Peyer's patch (tissue), 4 donors: ENCODE results near the gene SBF1. TPM values are rescaled to one million over a fixed set of nuclear protein-coding genes. Genes with fewer than 3 reads are reported as not detected.

ENCODE experiments used
- DNase-seq, 3 donors: peaks; one replicate each; pipeline ENCODE4 v3.0.0-alpha.2; 2017 to 2019
- H3K27ac ChIP-seq, 4 donors: fragments of 200-600 bp; sonication (generic); one replicate each; pipeline ENCODE4 v1.5.1; 2016 to 2019
- H3K27me3 ChIP-seq, 2 donors: fragments of 200-600 bp; sonication (generic); one replicate each; pipeline ENCODE4 v1.5.1; 2019
- H3K36me3 ChIP-seq, 3 donors: fragments of 200-600 bp; sonication (generic); one replicate each; pipeline ENCODE4 v1.5.1; 2016 to 2019
- H3K4me1 ChIP-seq, 4 donors: fragments of 200-600 bp; sonication (generic); one replicate each; pipeline ENCODE4 v1.5.1; 2016 to 2019
- H3K4me3 ChIP-seq, 4 donors: fragments of 200-600 bp; sonication (generic); 1 replicate in 3 of 4; 2 replicates in 1 of 4; pipeline ENCODE4 v1.5.1; 2016 to 2019; ENCODE audit warnings: mild to moderate bottlenecking in 1 of 4
- H3K9me3 ChIP-seq, 4 donors: fragments of 200-600 bp; sonication (generic); one replicate each; pipeline ENCODE4 v1.5.1; 2016 to 2019; ENCODE audit warnings: mild to moderate bottlenecking in 1 of 4
- POLR2A ChIP-seq, 2 donors: fragments of 450-650 bp; IDR thresholded peaks; one replicate each; pipeline ENCODE4 v1.5.1; 2017; ENCODE audit warnings: antibody characterized with exemption in 2 of 2, mild to moderate bottlenecking in 2 of 2, moderate library complexity in 2 of 2
- total RNA-seq, 4 donors: library from RNA; depleted of rRNA; stranded (reverse); fragments of >200 nt; gene quantifications; one replicate each; pipeline ENCODE4 v1.1.0, GENCODE V29; 2016
- TF ChIP-seq, protein P1 (sequence below), 6 experiments: fragments of 450-650 bp in 4 of 6; fragments of 200-600 bp in 2 of 6; sonication (generic) in 1 of 6; IDR thresholded peaks; one replicate each; pipeline ENCODE4 v1.5.1; 2017 to 2019; ENCODE audit warnings: antibody characterized with exemption in 6 of 6, mild to moderate bottlenecking in 3 of 6, moderate library complexity in 1 of 6

The SBF1 gene
- total RNA-seq, 4 donors from 2014 or later = 72.0 to 133 (median 121) TPM

DNA sequence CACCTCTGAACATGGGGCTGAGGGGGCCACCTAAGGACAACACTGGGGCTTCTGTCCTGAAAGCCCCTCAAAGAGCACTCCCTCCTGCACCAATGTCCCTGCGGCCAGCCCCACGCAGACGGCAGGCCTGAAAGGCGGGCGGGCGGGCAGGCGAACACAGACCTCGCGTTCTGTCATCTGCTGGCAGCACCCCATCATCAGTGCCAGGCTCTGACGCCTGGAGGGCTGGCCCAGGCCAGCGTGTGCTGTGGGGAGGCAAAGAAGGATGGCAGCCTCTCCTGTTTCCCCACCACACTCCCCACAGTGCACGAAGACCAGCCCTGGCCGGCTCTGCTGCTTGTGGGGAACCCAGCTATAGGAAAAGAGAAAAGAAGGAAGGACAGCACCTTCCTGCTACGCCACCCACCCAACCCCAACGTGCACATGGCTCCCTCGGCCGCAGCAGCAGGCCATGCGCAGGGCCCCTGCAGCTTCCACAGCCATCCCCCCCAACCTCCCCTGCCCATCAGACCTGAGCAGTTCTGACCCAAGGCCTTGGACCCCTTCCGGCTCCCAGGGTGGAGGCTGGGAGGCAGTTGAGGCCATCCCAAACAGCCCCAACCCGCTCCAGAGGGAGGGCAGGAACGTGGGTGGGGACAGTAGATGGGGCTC, 3.5 kb downstream of the SBF1 start:
- DNase-seq = no peak
- Histone ChIP-seq H3K9me3 (no peaks in the 10 kb centered on the region), H3K27ac (peak overlapping the region; percentile 82 to 90 (median 87)), H3K4me1 (peaks cover 22 to 67% (median 53%) of the 10 kb centered on the region in 4 donors), H3K27me3 (no peaks in the 10 kb centered on the region), H3K4me3 (peak overlapping the region in 1 of 4 donors; percentile 22), H3K36me3 (peaks cover 0 to 20% (median 0%) of the 10 kb centered on the region in 3 donors)
- TF ChIP-seq, protein P1, sequence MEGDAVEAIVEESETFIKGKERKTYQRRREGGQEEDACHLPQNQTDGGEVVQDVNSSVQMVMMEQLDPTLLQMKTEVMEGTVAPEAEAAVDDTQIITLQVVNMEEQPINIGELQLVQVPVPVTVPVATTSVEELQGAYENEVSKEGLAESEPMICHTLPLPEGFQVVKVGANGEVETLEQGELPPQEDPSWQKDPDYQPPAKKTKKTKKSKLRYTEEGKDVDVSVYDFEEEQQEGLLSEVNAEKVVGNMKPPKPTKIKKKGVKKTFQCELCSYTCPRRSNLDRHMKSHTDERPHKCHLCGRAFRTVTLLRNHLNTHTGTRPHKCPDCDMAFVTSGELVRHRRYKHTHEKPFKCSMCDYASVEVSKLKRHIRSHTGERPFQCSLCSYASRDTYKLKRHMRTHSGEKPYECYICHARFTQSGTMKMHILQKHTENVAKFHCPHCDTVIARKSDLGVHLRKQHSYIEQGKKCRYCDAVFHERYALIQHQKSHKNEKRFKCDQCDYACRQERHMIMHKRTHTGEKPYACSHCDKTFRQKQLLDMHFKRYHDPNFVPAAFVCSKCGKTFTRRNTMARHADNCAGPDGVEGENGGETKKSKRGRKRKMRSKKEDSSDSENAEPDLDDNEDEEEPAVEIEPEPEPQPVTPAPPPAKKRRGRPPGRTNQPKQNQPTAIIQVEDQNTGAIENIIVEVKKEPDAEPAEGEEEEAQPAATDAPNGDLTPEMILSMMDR (IDR thresholded peaks at IDR 0.05) = no peak
- no peak for TF ChIP-seq POLR2A (IDR thresholded peaks at IDR 0.05)

DNA sequence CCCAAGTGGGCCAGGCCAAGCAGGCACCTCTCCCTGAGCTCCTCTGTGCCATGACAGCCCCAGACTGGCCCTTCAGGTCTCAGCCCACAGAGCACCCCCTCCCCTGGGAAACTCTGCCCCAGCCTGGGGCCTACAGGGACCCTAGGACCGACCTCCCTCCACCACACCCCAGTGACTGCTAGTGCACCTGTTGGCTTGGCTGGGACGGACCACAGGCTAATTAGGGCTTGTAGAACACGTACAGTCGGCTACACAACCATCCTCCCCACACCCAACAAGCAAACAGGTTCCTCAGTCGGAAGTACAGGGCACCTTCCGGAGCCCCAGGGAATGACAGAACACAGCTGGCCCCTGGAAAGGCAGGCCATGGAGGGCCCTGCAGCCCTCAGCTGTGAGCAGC, 4.3 kb downstream of the SBF1 start:
- Histone ChIP-seq H3K9me3 (no peaks in the 10 kb centered on the region), H3K27ac (peak overlapping the region; percentile 82 to 90 (median 87)), H3K4me1 (peaks cover 22 to 67% (median 52%) of the 10 kb centered on the region in 4 donors), H3K4me3 (peak overlapping the region in 1 of 4 donors; percentile 22), H3K27me3 (no peaks in the 10 kb centered on the region), H3K36me3 (peaks cover 0 to 28% (median 0%) of the 10 kb centered on the region in 3 donors)
- DNase-seq = peak; percentile 61 to 73 (median 70)
- peak in 1 of 2 donors; percentile 11 for TF ChIP-seq POLR2A (IDR thresholded peaks at IDR 0.05)
- TF ChIP-seq, protein P1 (IDR thresholded peaks at IDR 0.05) = peak in 1 of 6 experiments; percentile 6

DNA sequence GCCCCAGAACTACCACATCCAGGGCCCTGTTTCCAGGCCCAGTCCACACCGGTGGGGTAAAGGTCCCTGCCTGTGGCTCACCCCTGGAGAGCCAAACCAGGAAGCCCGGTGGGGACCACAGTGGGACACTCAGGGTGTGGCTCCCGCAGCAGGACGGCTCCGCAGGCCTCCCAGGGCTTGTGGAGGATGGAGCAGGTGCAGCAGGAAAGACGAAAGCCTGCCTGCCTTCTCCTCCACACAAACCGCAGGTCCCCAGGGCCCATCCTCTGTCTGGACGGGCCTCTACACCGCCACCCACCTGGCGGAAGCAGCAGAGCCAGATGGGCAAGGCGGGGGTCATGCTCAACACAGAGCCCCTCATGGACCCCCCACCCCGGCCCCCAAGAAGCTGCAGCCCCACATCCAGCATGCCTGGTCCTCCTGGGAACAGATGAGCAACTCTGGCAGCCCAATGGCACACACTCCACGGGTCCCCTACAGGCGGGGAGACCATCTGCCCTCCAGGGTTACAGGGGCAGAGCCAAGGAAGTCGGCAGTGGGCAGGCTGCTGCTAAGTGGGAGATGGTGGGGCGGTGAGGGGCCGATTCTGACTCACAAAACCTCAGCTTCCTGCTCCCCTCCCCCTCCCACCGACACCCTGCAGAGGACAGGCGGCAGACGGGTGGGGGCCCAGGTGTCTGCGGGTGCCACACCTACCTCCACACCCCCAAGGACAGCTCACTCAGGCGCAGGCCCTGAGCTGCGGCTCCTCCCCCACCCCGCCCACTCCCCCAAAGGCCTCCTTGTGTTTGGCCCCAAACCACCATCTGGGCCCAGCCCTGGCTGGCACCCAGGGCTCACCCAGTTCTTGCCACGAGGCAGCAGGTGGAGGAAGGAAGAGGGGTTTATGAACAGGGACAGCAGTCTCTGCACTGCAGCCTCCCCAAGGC, 5.2 kb downstream of the SBF1 start:
- TF ChIP-seq, protein P1 (IDR thresholded peaks at IDR 0.05) = no peak
- TF ChIP-seq POLR2A (IDR thresholded peaks at IDR 0.05) = no peak
- Histone ChIP-seq H3K36me3 (peaks cover 0 to 37% (median 2%) of the 10 kb centered on the region in 3 donors), H3K27me3 (no peaks in the 10 kb centered on the region), H3K9me3 (no peaks in the 10 kb centered on the region), H3K4me1 (peaks cover 22 to 63% (median 50%) of the 10 kb centered on the region in 4 donors), H3K4me3 (peak overlapping the region; percentile 13 to 41 (median 25)), H3K27ac (peak overlapping the region; percentile 82 to 90 (median 87))
- DNase-seq = peak; percentile 91 to 99 (median 98)

DNA sequence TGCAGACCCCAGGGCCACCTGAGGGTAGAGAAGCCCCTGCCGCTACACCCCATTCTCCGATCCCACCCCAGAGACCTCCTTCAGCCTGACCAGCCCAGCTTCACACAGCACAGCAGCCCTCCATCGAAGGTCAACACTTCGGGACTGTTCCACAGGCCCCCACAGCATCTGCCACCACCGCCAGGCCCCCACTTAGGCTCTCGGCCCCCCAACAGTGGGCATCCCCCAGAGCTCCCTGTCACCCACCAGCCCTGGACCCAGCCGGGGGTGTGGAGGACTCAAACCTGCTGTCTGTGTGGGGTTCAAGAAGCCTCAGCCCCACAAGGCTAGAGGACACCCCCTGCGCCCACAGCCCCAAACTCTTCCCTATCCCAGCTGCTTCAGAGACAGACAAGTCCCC, 6.2 kb downstream of the SBF1 start:
- Histone ChIP-seq H3K9me3 (no peaks in the 10 kb centered on the region), H3K36me3 (peaks cover 0 to 47% (median 2%) of the 10 kb centered on the region in 3 donors), H3K4me3 (peak overlapping the region in 1 of 4 donors; percentile 41), H3K27ac (peak overlapping the region; percentile 68 to 90 (median 85)), H3K4me1 (peaks cover 22 to 58% (median 47%) of the 10 kb centered on the region in 4 donors), H3K27me3 (no peaks in the 10 kb centered on the region)
- TF ChIP-seq, protein P1 (IDR thresholded peaks at IDR 0.05) = no peak
- no peak for TF ChIP-seq POLR2A (IDR thresholded peaks at IDR 0.05)
- no peak for DNase-seq

DNA sequence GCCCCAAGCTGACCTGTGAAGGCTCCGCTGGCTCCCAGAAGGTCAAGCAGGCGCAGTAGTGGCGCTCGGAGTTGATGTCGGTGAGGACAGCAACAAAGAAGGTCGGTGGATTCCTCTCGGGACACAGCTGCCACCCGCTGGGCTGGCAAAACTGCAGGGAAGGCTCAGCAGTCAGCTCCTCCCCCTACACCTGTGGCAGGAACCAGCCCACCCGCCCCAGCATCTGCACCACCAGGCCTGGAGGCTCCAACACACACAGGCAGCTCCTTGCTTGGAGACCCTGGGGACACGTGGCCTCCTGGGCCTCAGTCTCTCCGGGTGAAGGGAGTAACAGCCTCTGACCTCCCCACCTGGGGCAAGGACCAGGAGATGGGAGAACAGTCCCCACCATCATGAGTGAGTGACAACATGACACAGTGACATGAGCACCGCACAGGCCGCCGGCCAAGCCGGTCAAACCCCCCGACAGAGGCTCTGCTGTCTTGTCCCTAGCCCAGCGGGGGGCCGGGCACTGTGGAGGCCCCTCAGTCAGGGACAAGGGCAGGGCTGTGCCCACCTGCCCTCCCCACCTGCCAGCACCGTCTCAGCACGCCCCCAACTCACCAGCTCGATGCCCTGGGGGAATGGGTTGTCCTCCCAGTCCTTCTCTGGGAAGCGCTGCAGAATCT, 6.9 kb downstream of the SBF1 start:
- Histone ChIP-seq H3K4me1 (peaks cover 22 to 51% (median 39%) of the 10 kb centered on the region in 4 donors), H3K27me3 (no peaks in the 10 kb centered on the region), H3K9me3 (no peaks in the 10 kb centered on the region), H3K27ac (peak overlapping the region in 1 of 4 donors; percentile 90), H3K36me3 (peaks cover 0 to 54% (median 2%) of the 10 kb centered on the region in 3 donors), H3K4me3 (no peak overlapping the region)
- TF ChIP-seq, protein P1 (IDR thresholded peaks at IDR 0.05) = no peak
- no peak for TF ChIP-seq POLR2A (IDR thresholded peaks at IDR 0.05)
- no peak for DNase-seq
